Measurements from ENCODE around the gene TMX2.

GRCh38 chr11:57772562-57772961 is 60.2 kb downstream of the TMX2 start:
- no peak for TF ChIP-seq POLR2A (IDR thresholded peaks at IDR 0.05)
- TF ChIP-seq, protein P1, sequence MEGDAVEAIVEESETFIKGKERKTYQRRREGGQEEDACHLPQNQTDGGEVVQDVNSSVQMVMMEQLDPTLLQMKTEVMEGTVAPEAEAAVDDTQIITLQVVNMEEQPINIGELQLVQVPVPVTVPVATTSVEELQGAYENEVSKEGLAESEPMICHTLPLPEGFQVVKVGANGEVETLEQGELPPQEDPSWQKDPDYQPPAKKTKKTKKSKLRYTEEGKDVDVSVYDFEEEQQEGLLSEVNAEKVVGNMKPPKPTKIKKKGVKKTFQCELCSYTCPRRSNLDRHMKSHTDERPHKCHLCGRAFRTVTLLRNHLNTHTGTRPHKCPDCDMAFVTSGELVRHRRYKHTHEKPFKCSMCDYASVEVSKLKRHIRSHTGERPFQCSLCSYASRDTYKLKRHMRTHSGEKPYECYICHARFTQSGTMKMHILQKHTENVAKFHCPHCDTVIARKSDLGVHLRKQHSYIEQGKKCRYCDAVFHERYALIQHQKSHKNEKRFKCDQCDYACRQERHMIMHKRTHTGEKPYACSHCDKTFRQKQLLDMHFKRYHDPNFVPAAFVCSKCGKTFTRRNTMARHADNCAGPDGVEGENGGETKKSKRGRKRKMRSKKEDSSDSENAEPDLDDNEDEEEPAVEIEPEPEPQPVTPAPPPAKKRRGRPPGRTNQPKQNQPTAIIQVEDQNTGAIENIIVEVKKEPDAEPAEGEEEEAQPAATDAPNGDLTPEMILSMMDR (IDR thresholded peaks at IDR 0.05), result no peak
